ENCODE measurements around the gene COG4.

GRCh38 chr16:70481929-70482536 is 41.3 kb downstream of the COG4 start:
- no peak for TF ChIP-seq CTCF (conservative IDR thresholded peaks at IDR 0.05; ENCODE audit: low read depth in 2 of 2)
- no peak for TF ChIP-seq POLR2AphosphoS5 (IDR thresholded peaks at IDR 0.05; ENCODE audit: low read depth)
- no peak for TF ChIP-seq EZH2 (IDR thresholded peaks at IDR 0.05; ENCODE audit: low read depth, unreplicated experiment)
- TF ChIP-seq ETS1 (IDR thresholded peaks at IDR 0.05) = no peak
- no peak for TF ChIP-seq ZNF331 (CRISPR knock-in tag; IDR thresholded peaks at IDR 0.05; ENCODE audit: low read depth)
- TF ChIP-seq JUNB (IDR thresholded peaks at IDR 0.05; ENCODE audit: unreplicated experiment) = no peak
- TF ChIP-seq REST (IDR thresholded peaks at IDR 0.05; ENCODE audit: unreplicated experiment) = no peak
